HEK293 (cell line): ENCODE results near the gene MAP3K6.

Experiments
- KLF10 ChIP-seq: fragments of 450-650 bp; IDR thresholded peaks from 2 replicates; pipeline ENCODE4 v1.5.1; 2018; ENCODE audit warnings: missing biosample characterization, mild to moderate bottlenecking, missing genetic modification characterization
- PRDM1 ChIP-seq: fragments of 450-650 bp; formaldehyde crosslinking; IDR thresholded peaks from 2 replicates; pipeline ENCODE4; 2016; ENCODE audit warnings: missing biosample characterization, missing genetic modification characterization
- SP7 ChIP-seq: fragments of 450-650 bp; formaldehyde crosslinking; IDR thresholded peaks from 2 replicates; pipeline ENCODE4 v1.5.1; 2016; ENCODE audit warnings: missing biosample characterization, missing genetic modification characterization
- TRIM28 ChIP-seq: IDR thresholded peaks from 2 replicates; pipeline ENCODE4 v1.6.1; 2011; ENCODE audit warnings: low read length, control low read depth, borderline replicate concordance
- YY2 ChIP-seq: fragments of 450-650 bp; formaldehyde crosslinking; IDR thresholded peaks from 2 replicates; pipeline ENCODE4 v1.5.1; 2016; ENCODE audit warnings: missing biosample characterization, missing genetic modification characterization
- ZBTB11 ChIP-seq: fragments of 450-650 bp; formaldehyde crosslinking; conservative IDR thresholded peaks from 2 replicates; pipeline ENCODE4 v1.5.1; 2016; ENCODE audit warnings: low read depth, missing biosample characterization, missing genetic modification characterization
- ZFP3 ChIP-seq: fragments of 450-650 bp; formaldehyde crosslinking; IDR thresholded peaks from 2 replicates; pipeline ENCODE4 v1.5.1; 2016; ENCODE audit warnings: low read depth, missing biosample characterization, missing genetic modification characterization
- ZFP37 ChIP-seq: fragments of 450-650 bp; formaldehyde crosslinking; IDR thresholded peaks from 2 replicates; pipeline ENCODE4 v1.5.1; 2016; ENCODE audit warnings: missing biosample characterization, missing genetic modification characterization
- ZNF140 ChIP-seq: fragments of 450-650 bp; formaldehyde crosslinking; IDR thresholded peaks from 2 replicates; pipeline ENCODE4 v1.5.1; 2016; ENCODE audit warnings: missing biosample characterization, missing genetic modification characterization
- ZNF148 ChIP-seq: fragments of 450-650 bp; formaldehyde crosslinking; IDR thresholded peaks from 2 replicates; pipeline ENCODE4 v1.5.0; 2017; ENCODE audit warnings: missing biosample characterization, missing genetic modification characterization, borderline replicate concordance
- ZNF155 ChIP-seq: fragments of 450-650 bp; formaldehyde crosslinking; IDR thresholded peaks from 2 replicates; pipeline ENCODE4 v1.5.1; 2016; ENCODE audit warnings: missing biosample characterization, missing genetic modification characterization
- ZNF16 ChIP-seq: fragments of 450-650 bp; formaldehyde crosslinking; IDR thresholded peaks from 2 replicates; pipeline ENCODE4 v1.5.1; 2016; ENCODE audit warnings: low read depth, missing biosample characterization, missing genetic modification characterization
- ZNF23 ChIP-seq: fragments of 450-650 bp; formaldehyde crosslinking; IDR thresholded peaks from 2 replicates; pipeline ENCODE4 v1.5.1; 2016; ENCODE audit warnings: missing biosample characterization, missing genetic modification characterization, borderline replicate concordance
- ZNF239 ChIP-seq: fragments of 450-650 bp; formaldehyde crosslinking; IDR thresholded peaks from 2 replicates; pipeline ENCODE4 v1.5.1; 2016; ENCODE audit warnings: missing biosample characterization, missing genetic modification characterization
- ZNF280D ChIP-seq: fragments of 450-650 bp; formaldehyde crosslinking; IDR thresholded peaks from 2 replicates; pipeline ENCODE4 v1.5.1; 2016; ENCODE audit warnings: missing biosample characterization, missing genetic modification characterization
- ZNF510 ChIP-seq: fragments of 450-650 bp; formaldehyde crosslinking; IDR thresholded peaks from 2 replicates; pipeline ENCODE4 v1.5.1; 2018; ENCODE audit warnings: mild to moderate bottlenecking, missing genetic modification characterization, missing biosample characterization; ENCODE audit not compliant: insufficient replicate concordance
- ZNF585B ChIP-seq: fragments of 450-650 bp; formaldehyde crosslinking; IDR thresholded peaks from 2 replicates; pipeline ENCODE4 v1.5.1; 2016; ENCODE audit warnings: missing biosample characterization, missing genetic modification characterization
- ZNF768 ChIP-seq: fragments of 450-650 bp; formaldehyde crosslinking; IDR thresholded peaks from 2 replicates; pipeline ENCODE4 v1.5.1; 2018; ENCODE audit warnings: missing biosample characterization, mild to moderate bottlenecking, missing genetic modification characterization
- ZNF792 ChIP-seq: fragments of 450-650 bp; formaldehyde crosslinking; IDR thresholded peaks from 2 replicates; pipeline ENCODE4 v1.5.1; 2016; ENCODE audit warnings: missing biosample characterization, missing genetic modification characterization
- ZSCAN5A ChIP-seq: fragments of 450-650 bp; formaldehyde crosslinking; IDR thresholded peaks from 2 replicates; pipeline ENCODE4 v1.5.1; 2016; ENCODE audit warnings: missing biosample characterization, missing genetic modification characterization
- TF ChIP-seq, protein P1 (sequence below): fragments of 450-650 bp; formaldehyde crosslinking; IDR thresholded peaks from 2 replicates; pipeline ENCODE4 v1.5.1; 2016; ENCODE audit warnings: missing biosample characterization, missing genetic modification characterization, borderline replicate concordance
- TF ChIP-seq, protein P2 (sequence below): fragments of 450-650 bp; formaldehyde crosslinking; IDR thresholded peaks from 2 replicates; pipeline ENCODE4 v1.5.1; 2017; ENCODE audit warnings: missing biosample characterization, missing genetic modification characterization

MAP3K6 gene

DNA sequence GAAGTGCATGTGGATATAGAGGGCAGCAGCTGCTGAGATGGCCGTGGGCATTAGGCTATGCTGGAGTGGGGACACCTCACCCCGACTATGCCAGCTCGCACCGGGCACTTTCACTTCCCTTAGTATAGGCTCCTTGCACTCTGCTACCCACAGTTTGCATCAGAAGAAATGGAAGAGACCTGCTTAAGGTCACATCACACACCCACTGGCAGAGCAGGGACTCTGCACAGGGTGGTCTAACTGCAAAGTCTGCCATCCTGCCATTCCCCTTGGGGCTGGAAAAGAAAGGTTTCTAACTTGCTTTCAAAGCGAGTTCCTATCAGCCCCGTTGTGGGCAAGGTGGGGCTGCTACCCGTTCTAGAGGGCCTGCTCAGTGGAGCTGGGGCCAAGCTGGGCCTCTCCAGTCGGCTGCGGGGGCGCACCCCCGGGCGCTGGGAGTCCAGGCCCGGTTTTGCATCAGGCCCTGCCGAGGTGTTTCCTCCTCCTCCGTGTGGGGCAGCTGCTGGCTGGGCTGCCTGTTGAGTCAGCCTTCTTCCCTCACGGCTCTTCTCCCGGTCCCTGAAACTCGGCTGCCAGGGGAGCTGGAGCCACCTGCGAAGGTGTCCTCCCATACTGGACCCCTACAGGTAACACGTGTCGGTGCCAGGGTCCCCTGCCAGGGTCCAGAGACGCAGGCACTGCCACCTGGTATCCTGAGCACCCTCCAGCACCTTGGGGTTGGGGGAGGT is 25.1 kb downstream of the MAP3K6 start, which contains the start of gene SYTL1 (continued):
- TF ChIP-seq ZFP37 (peak; percentile 44; the same call in 1 of the 2 replicates), PRDM1 (tag by site-specific recombination) (0 out of 2 replicates have a peak, but pooled peaks have one; percentile 32), ZNF510 (tag by site-specific recombination) (no peak), ZNF16 (no peak), ZNF768 (tag by site-specific recombination) (no peak), ZNF23 (tag by site-specific recombination) (no peak), YY2 (tag by site-specific recombination) (no peak), ZNF155 (tag by site-specific recombination) (no peak), ZNF140 (tag by site-specific recombination) (no peak), ZSCAN5A (tag by site-specific recombination) (no peak), ZFP3 (no peak), SP7 (tag by site-specific recombination) (peak; percentile 71), TRIM28 (no peak), ZBTB11 (tag by site-specific recombination) (no peak), ZNF280D (tag by site-specific recombination) (no peak), ZNF585B (tag by site-specific recombination) (no peak), KLF10 (tag by site-specific recombination) (peak; percentile 70; the same call in 1 of the 2 replicates), ZNF792 (tag by site-specific recombination) (no peak), ZNF239 (no peak), ZNF148 (tag by site-specific recombination) (no peak)
- TF ChIP-seq, protein P1, sequence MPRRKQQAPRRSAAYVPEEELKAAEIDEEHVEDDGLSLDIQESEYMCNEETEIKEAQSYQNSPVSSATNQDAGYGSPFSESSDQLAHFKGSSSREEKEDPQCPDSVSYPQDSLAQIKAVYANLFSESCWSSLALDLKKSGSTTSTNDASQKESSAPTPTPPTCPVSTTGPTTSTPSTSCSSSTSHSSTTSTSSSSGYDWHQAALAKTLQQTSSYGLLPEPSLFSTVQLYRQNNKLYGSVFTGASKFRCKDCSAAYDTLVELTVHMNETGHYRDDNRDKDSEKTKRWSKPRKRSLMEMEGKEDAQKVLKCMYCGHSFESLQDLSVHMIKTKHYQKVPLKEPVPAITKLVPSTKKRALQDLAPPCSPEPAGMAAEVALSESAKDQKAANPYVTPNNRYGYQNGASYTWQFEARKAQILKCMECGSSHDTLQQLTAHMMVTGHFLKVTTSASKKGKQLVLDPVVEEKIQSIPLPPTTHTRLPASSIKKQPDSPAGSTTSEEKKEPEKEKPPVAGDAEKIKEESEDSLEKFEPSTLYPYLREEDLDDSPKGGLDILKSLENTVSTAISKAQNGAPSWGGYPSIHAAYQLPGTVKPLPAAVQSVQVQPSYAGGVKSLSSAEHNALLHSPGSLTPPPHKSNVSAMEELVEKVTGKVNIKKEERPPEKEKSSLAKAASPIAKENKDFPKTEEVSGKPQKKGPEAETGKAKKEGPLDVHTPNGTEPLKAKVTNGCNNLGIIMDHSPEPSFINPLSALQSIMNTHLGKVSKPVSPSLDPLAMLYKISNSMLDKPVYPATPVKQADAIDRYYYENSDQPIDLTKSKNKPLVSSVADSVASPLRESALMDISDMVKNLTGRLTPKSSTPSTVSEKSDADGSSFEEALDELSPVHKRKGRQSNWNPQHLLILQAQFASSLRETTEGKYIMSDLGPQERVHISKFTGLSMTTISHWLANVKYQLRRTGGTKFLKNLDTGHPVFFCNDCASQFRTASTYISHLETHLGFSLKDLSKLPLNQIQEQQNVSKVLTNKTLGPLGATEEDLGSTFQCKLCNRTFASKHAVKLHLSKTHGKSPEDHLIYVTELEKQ, result no peak
- TF ChIP-seq, protein P2, sequence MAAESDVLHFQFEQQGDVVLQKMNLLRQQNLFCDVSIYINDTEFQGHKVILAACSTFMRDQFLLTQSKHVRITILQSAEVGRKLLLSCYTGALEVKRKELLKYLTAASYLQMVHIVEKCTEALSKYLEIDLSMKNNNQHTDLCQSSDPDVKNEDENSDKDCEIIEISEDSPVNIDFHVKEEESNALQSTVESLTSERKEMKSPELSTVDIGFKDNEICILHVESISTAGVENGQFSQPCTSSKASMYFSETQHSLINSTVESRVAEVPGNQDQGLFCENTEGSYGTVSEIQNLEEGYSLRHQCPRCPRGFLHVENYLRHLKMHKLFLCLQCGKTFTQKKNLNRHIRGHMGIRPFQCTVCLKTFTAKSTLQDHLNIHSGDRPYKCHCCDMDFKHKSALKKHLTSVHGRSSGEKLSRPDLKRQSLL (tag by site-specific recombination), result no peak; the same call in 1 of the 2 replicates
